Subcutaneous adipose tissue (tissue), 4 donors: ENCODE data around the gene WLS. TPM values are rescaled to one million over a fixed set of nuclear protein-coding genes. Genes with fewer than 3 reads are reported as not detected.

Experiments used
- total RNA-seq, 4 donors: library from RNA; depleted of rRNA; stranded (reverse); fragments of >200 nt; gene quantifications; one replicate each; pipeline ENCODE4 v1.1.0, GENCODE V29; 2016
- TF ChIP-seq, protein P1 (sequence below): fragments of 450-650 bp; IDR thresholded peaks from one replicate; pipeline ENCODE4 v1.5.1; 2016; ENCODE audit warnings: low read depth, mild to moderate bottlenecking, control low read depth, antibody characterized with exemption, moderate library complexity

WLS gene
- total RNA-seq, 4 donors from 2014 or later, result 44.7 to 58.3 (median 51.5) TPM

DNA sequence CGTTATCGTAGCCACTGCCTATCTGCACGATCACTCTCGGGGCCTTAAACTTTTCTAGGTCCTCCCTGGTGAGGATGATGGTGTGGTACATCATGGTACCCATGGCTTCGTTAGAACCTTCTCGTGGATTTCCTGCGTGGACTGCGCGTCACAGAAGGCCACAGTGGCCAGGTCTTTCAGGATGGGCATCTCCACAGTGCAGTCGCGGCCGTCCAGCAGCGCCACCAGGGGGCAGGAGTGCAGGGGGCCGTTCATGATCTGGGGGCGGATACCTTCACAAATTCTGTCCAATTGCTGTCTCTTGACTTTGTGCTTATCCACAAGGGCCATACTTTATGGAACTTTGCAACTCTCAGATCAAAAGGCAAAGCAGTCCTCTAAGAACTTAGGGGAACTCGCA lies 69.6 kb downstream of the WLS start:
- TF ChIP-seq, protein P1, sequence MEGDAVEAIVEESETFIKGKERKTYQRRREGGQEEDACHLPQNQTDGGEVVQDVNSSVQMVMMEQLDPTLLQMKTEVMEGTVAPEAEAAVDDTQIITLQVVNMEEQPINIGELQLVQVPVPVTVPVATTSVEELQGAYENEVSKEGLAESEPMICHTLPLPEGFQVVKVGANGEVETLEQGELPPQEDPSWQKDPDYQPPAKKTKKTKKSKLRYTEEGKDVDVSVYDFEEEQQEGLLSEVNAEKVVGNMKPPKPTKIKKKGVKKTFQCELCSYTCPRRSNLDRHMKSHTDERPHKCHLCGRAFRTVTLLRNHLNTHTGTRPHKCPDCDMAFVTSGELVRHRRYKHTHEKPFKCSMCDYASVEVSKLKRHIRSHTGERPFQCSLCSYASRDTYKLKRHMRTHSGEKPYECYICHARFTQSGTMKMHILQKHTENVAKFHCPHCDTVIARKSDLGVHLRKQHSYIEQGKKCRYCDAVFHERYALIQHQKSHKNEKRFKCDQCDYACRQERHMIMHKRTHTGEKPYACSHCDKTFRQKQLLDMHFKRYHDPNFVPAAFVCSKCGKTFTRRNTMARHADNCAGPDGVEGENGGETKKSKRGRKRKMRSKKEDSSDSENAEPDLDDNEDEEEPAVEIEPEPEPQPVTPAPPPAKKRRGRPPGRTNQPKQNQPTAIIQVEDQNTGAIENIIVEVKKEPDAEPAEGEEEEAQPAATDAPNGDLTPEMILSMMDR, result no peak

DNA sequence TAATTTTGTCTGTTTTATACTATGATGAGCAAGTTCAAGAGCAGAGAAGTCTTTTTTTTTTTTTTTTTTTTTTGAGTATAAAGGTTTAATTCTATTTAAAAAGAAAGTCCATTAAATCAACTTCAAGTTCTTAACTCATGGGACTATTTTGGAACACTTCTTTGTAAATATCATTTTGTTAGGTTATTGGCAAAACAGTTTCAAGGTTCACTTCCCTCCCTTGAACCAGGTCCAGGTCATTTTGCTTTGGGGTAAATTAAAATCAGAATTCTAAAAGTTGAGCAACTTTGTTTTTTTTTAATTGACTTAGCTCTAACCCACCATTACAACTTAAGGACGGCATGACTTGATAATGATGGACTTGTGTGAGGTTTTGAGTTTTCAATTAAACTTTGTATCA lies 72.3 kb downstream of the WLS start:
- TF ChIP-seq, protein P1, result no peak

DNA sequence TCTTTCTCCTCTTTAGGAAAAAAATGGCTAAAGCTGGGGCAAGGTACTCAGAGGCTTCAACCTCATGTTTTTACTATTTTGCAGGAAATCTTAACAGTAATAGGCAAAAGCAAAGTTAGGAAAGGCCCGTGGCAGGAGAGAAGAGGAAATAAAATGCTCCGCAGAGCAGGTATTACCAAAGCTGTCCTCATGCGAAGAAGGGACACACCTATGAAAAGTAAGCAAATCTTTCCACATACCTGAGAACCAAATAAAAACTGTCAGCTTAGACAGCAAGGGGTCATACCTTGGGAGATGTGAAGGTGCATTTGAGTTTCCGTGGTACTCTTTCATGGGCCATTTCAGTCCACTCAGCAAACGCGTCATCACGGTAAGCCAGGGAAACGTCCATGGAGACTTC lies 73.5 kb downstream of the WLS start:
- TF ChIP-seq, protein P1, result no peak

DNA sequence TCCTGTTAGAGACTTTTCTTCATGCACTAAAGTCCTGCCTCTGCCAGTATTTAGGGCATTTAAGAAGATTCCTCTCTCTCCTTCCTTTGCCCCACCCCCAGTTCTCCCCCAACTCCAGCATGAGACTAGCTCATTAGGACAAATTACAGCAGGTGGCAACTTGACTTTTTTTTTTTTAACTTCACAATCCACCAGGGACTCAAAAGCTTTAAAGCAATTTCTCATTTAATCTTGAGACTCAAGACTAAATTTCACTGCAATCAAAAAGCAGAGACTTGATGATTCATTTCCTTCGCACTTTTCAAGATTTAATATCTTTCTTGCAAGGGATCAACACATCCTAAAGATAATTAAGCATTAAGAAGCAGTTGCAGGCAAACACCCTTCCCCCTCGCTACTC lies 74.9 kb downstream of the WLS start:
- TF ChIP-seq, protein P1, result no peak

DNA sequence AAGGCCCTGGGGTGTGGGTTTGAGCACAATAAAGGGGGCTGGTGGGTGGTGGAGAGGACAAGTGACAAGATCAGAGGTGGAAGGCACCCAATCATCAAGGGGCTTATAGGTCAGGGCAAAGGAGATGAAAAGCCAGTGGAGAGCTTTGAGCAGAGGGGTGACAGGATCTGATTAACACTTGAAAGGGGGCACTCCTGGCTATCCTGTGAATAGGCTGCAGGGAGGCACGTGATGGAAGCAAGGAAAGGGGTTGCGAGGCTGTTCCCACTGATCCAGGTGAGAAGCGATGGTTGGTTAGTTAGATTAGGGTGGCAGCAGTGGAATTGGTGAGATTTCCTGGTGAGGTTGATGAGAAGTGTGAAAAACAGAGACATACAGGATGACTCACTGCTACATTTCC lies 80.6 kb downstream of the WLS start:
- TF ChIP-seq, protein P1, result no peak

DNA sequence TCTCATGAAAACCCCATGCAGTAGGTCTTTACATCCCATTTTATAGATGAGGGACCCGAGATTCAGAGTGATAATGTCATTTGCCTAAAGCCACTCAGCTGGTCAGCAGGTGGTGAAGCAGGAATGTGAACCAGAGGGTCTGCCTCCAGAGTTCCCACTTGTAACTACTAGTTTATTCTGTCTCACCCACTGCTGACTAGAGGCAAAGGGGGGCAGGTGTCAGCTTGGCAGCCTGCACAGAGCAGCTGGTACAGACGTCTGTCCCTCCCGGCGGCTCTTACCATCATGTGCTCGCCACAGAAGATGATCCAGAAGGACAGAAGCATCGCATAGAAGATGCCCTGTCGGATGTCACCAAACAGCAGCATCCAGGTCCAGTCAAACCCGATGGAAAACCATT lies 82.4 kb downstream of the WLS start:
- TF ChIP-seq, protein P1, result no peak

DNA sequence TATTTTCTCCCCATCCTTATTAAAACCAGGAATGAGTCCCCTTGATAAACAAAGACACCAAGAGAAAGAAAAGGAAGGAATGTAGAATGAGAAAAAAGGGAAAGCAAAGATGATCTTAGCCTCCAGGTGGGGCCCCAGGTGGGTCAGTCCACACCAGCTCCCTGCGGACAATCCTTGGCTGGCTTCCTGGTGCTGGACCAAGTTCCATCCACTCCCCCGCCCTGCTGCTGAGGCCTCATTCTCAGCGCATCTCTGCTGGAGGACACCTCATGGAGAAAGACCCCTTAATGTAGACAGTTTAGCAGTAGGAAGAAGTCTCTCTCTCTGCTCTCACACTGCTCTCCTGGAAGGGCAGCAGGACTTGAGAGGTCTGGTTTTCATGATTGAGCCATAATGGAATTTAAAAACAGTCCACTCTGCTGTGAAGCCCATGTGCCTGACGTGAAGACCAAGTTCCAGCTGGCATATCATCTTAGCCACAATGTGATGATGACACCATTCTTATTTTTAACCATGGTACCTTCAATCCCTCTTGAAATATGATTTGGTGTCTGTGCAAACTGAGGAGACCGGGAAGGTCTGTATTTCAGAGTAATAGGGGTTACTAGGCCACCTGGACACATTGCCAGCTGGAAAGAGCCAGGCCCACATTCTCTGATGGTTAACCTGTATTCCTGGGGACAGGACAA lies 83.1 kb downstream of the WLS start:
- TF ChIP-seq, protein P1, result no peak
